GM21737 (cell line): ENCODE data around the gene ZBTB17.
"Not testable (repeated sequence)": the region's sequence is repeated elsewhere in the genome, so short reads cannot be mapped to it uniquely, and the experiment has no call there.

Source experiments
- ATAC-seq: cut with Tn5 transposase; IDR thresholded peaks from one replicate; pipeline ENCODE4 v1.9.1; 2021; ENCODE audit warnings: mild to moderate bottlenecking, moderate library complexity; ENCODE audit not compliant: unreplicated experiment

Gene ZBTB17

DNA sequence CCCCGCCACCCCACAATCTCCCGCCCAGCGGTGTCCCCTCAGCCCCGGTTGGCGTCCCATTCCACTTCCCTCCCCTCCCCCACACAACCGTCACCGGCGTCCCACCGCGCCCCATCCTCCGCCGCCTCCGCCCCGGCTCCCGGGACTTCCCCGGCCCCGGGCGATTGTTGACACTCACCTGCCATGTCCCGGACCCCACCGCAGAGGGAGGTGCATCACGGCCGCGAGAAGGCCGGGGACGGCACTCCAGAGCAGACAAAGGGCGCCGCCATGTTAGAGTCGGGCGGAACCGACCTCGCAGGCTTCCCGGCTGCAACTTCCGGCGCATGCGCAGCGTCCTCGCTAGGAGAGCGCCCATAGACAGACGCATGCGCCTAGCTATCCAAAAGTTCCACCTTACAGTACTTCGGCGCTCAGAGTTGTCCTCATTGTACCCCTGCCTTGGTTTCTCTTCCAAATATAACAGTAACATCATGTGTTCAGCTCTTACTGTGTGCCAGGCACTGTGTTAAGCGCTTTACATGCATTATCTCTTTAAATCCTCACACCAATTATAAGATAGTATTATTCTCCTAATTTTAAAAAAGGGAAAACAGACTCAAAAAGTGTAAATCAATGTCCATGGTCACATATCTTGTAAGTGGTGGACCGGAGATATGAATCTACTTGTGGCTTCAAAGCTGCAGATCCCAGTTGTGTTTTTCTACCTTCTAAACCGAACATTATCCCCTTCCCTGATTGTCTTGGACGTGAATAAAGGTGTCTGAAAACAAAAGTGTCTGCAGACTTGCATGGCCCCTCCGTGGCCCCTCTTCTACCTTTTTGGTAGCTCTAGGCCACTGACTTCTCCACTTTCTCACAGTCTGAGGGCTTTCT, at the start of gene ZBTB17:
TSS of gene ZBTB17 (minus strand) at position 297 of the 876 bp plus-strand sequence. CDS start 27,606 bp downstream, outside the sequence.
- peak; percentile 58 for ATAC-seq

DNA sequence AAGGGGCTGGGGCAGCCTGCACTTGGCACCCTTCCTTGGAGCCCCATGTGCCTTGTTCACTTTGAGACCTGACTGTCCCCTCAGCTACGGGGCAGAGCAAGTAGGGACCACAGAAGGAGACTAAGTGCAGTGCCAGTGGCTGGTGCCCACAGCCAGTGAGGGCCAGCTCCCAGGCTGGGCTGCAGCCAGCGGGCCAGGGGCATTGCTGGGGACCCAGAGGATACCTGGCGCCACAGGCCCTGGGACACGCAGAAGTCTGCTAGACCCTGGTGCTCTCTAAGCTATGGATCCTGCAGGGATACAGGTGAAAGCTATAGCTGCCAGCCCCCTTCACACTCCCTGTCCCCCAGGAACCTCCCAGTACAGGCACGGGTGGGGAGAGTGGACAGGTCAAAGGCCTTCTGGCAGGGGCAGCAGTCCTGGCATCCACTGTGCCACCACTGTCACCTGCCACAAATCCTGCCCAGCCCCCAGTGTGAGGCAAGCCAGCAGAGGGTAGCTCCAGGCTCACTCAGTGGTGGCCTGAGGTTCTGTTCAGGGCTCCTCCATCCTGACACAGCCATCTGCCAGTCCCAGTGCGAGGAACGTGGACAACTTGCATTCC, 47.3 kb upstream of the ZBTB17 start:
- ATAC-seq: no peak

DNA sequence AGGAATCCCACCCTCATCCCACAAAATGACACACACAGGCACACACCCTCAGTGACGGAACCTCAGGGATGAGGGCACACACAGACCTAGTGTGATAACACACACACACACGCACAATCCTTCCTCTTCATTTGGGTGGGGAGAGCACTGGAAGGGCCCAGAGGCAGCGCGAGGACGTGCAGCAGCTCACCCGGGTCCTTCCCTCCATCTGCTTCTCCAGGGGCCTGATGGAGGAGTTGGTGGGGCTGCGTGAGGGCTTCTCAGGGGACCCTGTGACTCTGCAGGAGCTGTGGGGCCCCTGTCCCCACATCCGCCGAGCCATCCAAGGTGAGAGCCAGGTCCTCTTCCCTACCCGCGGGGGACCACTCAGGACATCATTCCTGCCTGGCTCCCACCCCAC, 46.5 kb upstream of the ZBTB17 start:
- no peak for ATAC-seq

DNA sequence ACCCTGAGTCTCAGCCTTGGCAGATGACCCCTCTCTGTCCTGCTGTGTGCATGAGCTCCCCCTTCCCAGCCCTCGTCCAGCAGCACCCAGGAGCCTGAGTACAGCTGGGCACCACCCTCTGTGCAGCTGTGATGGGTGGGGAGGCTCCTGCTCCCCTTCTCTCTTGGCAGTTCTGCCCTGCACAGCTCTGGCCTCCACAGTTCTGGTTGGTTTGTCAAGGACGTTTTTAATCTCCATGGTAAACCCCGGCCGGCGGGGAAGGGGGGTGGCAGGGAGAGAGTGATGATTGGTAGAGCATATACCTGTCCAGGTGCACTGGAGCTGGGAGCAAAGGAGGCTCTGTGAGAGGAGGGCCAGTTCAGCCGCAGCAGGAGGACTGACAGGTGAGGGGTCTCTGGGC, 45.8 kb upstream of the ZBTB17 start, which contains the start of gene CLCNKA:
TSS of gene CLCNKA (plus strand) at position 356 of the 400 bp plus-strand sequence. CDS start 584 bp downstream, outside the sequence.
- no peak for ATAC-seq

DNA sequence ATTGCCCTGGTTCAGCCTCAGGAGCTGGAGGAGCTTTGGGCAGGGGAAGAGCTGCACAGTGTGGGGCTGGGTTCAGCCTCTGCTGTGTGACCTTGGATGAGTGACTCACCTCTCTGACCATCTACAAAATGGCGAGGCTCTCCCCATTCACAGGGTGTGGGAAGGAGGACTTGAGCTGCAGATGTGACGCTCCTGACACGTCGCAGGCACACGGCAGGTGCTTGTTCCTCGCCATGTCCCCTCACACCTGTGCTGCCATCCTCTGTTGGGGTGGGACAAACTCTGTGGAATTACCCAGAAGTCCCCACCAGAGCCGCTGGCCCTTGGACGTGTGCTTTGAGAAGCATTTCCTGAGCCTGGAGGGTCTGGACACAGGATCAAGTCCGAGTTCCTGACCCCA, 45.0 kb upstream of the ZBTB17 start:
- not testable (repeated sequence) for ATAC-seq

DNA sequence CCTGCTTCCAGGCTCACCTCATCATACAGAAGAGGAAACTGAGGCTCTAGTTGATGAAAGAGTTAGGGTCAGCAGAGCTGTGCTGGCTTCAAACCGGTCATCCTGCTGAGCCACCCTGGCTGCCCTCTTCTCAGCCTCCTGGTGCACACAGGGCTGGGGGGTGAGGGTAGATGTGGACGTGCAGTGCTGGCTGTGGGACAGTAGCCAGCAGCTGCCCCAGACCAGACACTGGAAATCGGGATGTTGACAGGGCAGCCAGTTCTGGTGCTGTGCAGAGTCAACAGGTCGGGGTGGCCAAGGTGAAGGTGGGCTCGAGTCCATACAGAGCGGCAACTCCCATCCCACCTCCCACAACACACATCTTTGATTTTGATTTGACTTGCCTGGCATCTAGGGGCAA, 44.4 kb upstream of the ZBTB17 start:
- ATAC-seq: no peak

DNA sequence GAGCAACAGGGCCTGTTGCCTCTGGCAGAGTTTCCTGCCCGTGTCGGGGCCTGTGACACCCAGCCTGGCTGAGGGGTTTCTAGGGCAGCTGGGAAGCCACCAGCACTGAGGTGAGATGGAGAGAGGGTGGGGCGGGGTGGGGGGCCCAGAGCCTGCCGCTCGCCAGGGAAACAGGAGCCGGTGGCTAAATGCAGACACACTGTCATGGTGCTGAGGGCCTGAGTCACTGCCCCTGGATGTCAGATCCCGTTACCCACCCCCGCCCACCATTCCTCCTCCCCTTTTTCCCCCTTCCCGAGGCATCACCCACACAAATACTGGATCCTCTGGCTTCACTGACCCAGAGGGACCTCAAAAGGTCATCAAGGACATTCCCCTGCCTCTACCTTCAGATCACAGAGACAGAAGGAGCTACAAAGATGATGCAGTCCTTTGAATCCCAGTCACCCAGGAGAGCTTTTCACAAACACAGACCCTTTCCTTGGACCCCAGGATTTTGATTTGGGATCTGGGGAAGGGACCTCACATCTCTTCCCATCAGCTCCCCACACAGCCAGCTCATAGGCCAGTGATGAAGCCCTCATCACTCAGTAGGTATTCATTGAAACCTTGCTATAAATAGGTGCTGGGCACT, 43.9 kb upstream of the ZBTB17 start:
- no peak for ATAC-seq

DNA sequence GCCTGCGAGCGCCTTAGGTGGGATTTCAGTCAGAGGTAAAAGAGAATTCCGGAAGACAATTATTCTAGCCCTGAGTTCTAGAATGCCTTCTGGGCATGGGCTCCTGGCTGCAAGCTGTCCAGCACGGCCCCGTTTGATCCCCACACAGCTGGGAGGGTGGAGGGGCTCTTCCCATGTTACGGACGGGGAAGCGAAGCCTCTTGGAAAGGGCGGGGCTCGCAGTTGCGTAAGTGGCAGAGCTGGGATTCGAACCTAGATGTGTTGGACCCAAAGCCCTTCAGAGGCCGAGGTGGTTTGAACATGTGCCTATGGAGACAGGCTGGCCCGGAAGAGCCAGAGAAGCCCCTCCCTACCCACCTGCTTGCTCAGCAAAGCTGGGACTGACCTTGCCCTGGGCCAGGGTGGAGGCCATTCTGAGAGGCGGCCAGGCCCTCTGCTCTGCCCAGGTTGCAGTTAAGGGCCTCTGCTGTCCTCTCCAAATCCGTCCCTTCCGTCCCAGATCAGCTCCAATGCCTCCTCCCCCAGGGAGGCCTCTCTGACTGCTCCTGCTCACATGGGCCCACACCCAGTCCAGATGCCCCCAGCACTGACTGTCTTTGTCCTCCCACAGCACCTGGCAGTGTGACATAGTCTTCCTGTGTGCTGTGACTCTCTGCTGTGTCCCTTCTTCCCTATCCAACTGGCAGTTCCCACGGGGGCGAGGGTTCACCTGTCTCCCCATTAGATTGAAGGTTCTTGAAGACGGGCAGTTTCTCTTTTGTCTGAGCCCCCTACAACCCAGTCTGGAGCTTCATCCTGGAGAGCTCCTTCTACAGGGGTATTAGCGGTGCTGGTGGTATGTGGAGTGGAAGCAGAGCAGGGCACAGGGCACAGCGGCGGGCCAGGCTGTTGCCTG, 43.1 kb upstream of the ZBTB17 start:
- ATAC-seq: no peak

DNA sequence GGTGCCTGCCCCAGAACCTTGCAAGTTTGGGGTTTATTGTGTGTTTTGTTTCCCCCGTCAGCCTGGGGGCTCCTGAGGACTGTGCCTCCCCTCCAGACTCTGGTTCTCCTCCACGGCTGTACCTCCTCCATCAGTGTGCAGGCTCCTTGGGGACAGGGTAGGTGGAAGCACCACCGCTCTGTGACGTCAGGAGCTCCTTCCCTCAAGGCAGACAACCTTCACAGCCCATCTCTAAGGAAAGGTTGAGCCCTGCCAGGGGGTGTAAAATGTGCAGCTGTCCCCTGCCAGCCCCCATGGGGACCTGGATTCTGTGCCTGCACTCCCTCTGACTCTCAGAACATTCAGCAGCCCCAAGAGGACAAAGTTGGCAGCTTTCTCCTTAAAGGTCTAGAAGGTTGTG, 42.4 kb upstream of the ZBTB17 start:
- ATAC-seq: no peak

DNA sequence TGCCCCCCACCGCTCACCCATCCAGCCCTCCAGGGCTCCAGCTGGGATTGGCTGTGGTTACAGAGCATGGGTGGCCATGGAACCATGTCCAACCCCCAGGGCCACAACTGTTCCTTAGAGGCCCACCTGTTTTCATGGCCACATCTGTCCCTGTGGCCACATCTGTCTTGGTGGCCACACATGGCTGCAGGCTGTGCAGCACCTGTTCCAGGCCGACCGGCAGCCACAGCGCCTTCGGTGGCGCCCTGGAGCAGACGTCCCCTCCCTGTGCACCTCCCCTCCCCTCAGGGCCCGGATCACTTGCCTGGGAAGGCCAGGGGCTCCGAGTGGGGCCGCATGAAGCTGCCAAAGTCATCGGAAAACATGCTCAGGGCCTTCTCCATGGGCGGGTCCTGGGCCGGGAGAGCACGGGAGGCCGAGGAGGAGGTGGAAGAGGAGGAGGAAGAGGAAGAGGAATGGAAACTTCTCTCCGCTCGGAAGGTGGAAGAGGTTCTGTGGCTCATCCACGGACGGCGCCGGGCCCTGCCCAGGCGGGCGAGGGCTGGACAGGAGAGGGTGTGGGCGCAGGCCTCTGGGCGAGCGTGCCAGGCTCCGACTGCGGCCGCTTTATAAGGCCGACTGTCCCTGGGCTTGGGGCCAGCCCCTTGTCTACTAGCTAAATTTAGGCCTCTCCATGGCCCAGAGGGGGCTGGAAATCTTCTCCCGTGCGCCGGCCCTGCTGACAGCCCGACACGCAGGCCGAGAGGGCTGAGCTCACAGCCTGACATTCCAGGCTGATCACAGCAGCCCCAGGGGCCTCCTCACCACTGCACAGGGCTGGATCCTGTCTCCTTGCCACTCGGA, 41.8 kb upstream of the ZBTB17 start, which contains the start of gene HSPB7:
TSS of gene HSPB7 (minus strand) at position 583 of the 843 bp plus-strand sequence. CDS start at position 503, 80 bp downstream.
- no peak for ATAC-seq

DNA sequence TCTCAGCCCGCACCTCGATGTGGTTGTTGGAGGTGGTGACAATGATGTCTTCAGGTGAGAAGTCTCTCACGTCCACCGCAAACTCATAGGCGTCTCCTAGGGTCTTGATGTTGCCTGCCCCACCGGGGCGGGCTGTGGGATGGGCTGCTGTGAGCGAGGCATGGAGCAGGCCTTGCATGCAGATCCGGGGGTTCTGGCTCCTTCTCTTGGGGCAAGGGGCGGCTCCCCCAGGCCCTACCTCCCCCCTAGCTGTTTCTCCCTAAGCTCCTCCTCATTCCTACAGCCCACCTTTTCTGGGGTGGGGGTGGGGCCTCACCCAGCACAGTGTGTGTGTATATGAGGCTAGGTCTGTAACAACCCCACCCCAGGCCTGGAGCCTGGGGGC, 41.2 kb upstream of the ZBTB17 start:
- no peak for ATAC-seq

DNA sequence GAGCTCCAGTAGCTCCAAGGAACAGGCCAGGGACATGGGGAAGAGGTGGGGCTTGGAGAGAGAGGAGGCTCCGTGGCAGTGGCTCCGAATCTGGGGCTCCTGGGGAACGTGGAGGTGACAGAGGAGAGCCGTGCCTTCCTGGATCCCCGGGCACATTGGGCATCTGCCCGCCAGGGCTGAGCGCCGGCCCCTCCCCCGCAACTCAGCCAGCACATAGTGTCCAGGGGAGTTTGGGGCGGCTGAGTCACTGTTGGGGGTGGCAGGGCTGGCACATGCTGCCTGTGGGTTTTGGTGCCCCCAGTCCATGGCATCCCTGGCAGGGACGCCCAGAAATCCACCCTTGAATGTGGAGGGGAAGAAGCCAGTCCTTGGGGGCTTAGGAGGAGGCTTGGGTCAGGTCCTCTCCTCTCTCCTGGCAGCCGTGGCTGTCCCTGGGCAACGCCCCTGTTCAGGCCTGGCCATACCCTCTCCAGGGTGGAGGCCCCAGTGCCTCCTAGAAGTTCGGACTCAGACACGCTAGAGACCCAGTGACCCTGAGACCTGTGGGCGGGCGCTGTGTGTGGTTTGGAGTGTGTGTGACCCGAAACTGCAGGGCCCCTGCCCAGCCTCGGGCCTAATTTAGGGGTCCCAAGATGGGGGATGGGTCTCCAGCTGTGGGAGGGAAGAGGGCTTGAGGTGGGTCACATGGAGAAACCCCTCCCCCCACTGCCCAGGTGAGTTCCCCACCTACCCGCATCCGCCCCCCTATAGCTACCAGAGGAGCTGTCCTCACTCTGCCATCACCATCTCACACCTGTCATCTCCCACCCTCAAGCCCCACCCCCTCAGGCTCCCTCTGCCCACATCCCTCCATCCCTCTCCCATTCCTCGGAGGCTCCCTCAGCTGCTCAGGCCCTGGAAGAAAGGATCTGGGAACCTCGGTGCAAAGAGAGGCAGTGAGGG, 40.3 kb upstream of the ZBTB17 start:
- ATAC-seq: no peak

DNA sequence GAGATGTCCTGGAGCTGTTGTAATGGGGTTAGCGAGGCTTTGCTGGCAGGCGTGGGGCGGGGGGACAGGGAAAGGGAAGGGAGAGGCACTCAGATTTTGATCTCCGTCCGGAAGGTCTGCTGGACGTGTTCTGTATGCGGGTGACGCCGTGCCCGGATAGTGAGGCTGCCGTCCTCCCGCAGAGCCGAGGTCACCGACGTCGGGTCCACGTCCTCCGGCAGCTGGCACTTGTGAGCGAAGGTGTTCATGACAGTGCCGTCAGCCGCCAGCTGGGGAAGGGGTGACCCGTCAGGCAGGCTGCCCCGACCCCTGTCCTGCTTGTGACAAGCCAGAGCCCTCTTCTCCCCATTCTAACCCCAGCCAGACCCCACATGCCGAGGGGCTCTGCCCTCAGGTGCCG, 39.6 kb upstream of the ZBTB17 start:
- ATAC-seq: no peak

DNA sequence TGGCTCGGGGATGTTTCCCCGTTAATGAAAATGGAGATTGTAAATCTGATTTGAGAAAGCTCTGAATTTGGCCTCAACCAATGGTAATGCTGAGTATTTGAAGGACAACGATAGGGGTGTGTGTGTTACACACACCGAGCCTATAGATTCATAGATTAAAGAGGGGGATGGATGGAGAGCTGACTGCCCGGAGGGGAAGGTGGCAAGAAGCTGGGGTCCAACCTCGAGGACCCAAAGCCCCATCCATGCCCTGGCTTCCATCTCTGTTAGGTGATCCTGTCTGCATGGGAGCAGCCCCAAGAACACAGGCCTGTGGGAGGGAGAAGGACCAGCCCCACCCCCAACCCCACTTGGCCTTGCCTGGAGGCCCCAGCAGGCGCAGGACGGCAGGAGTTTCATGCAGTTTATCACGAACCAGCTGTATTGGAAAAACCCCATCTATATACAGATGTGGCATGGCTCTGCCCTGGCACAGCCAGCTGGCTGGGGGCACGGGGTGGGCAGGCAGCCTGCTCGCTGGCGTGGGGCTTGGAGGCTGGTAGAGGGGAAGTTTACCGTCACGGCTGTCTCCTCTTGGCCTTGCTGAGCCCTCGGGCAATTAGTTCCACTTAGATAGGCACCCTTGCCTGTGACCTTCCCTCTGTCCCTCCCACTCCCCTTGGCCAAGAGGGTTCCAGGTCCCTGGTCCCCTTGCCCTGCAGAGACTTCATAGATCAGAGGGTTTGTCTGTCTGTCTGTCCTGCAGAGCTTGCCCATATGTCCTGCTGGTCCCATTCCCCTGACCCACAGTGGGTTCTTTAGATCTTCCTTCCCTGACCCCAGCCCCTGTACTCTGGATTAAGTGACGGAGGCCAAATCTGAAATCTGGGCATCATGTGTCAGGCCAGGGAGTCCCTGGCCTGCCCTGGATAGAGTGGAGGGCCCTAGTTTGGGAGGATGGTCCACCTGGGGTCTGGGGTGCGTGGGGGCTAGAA, 38.9 kb upstream of the ZBTB17 start:
- no peak for ATAC-seq

DNA sequence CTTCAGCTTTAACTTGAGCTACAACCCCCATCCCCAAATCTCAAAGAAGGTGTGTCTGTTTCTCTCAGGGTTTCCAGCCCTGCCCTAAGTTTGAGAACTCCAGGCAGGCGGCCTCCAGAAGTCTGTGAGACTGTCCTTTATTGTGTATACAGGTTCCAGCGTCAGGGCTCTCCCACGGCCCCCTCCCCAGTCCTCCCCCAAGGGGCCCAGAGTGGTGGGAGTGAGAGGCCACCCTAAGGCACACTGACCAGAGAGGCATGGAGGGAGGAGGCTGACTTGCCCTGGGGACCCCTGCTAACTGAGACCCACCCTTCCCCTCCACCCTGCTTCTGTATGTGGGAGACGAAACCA, 38.0 kb upstream of the ZBTB17 start:
- ATAC-seq: no peak

DNA sequence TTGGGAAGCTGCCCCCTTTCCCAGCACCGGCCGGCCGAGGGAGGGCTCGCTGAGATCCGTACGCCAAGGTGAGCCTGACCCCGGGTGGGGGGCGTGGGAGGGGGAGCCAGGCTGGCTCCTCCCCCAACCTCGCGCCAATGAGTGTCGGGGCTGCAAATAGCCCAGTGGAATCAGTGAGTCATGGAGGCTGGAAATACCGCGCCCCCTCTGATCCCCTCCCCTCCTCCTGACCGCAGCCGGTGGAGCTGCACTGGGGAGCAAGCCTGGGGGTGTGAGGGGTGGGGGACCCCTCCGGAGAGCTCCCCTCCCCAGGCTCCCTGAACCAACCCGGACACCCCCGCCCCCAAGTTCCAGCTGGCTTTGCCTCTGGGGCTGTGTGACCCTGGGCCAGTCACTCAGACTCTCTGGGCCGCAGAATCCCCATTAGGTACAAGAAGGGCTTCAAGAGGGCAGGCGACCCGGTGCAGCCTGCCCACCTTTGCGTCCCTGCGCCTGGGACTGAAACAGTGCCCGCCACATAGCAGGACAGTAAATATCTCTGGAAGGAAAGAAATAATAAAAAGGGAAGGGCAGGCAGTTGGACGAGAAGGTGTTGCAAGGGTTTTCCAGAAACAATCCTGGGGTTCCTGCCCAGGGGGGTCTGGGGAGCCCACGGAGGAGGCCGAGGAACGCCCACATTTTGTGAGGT, 37.5 kb upstream of the ZBTB17 start:
- no peak for ATAC-seq

DNA sequence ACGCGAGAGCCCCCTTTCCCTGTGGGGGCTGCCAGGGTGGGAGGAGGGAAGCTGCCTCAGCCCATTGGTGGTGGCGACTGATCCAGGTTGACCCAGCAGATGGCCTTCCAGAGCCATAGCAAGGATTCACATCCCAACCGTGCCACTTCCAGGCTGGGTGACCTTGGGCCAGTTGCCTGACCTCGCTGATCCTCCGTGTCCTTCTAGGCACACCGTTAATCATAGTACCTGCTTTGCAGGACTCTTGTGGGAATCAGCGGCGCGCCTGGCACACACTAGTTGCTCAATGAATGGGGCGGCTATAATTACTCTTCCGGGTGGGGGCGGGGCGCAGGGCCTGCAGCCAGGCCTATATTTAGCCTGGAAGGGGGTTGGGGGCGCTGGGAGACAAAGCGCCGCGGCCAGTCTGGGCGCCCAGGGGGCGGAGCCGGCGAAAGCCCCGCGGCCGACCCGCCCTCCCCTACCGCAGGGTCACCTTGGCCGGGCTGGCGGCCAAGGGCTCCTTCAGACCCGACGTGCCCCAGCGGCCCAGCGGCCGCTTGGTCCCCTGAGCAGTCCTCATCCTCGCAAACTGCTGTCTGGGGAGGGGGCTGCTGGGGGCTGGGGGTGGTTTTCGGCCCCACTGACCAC, 36.8 kb upstream of the ZBTB17 start:
- ATAC-seq: no peak
